Neural cell (in vitro differentiated cells): ENCODE results near the gene SACM1L. TPM values are rescaled to one million over a fixed set of nuclear protein-coding genes. Genes with fewer than 3 reads are reported as not detected.

Experiments used
- H2AFZ ChIP-seq: fragments of 200-600, 300-800 bp; sonication (generic), shearing (Covaris generic); 2 replicates; pipeline ENCODE4 v1.6.0; 2014; ENCODE audit warnings: low read depth, mild to moderate bottlenecking, antibody characterized with exemption, low read length, moderate library complexity
- H3F3A ChIP-seq: fragments of 200-600 bp; shearing (Covaris generic); 2 replicates; pipeline ENCODE4 v1.6.1; 2016; ENCODE audit warnings: mild to moderate bottlenecking, moderate library complexity, mixed read lengths, antibody characterized with exemption, low read length; ENCODE audit not compliant: insufficient read depth, poor library complexity, severe bottlenecking
- H3K27ac ChIP-seq: fragments of 200-600, 300-800 bp; sonication (generic), shearing (Covaris generic); 2 replicates; pipeline ENCODE4 v1.5.1; 2014; ENCODE audit warnings: mild to moderate bottlenecking, low read length, moderate library complexity
- H3K27me3 ChIP-seq: fragments of 300-800, 200-600 bp; sonication (generic), shearing (Covaris generic); 2 replicates; pipeline ENCODE4 v1.6.0; 2014; ENCODE audit warnings: mild to moderate bottlenecking, low read depth, low read length, moderate library complexity; ENCODE audit not compliant: insufficient read depth
- H3K36me3 ChIP-seq: fragments of 300-800, 200-600 bp; sonication (generic), shearing (Covaris generic); 2 replicates; pipeline ENCODE4 v1.5.1; 2014; ENCODE audit warnings: mild to moderate bottlenecking, antibody characterized with exemption, low read length, moderate library complexity; ENCODE audit not compliant: insufficient read depth
- H3K4me2 ChIP-seq: fragments of 300-800, 200-600 bp; sonication (generic), shearing (Covaris generic); 2 replicates; pipeline ENCODE4 v1.6.0; 2014; ENCODE audit warnings: mild to moderate bottlenecking, low read length
- H3K4me3 ChIP-seq: fragments of 300-800, 200-600 bp; sonication (generic), shearing (Covaris generic); 2 replicates; pipeline ENCODE4 v1.5.1; 2014; ENCODE audit warnings: mild to moderate bottlenecking, low read length, moderate library complexity
- H3K79me2 ChIP-seq: fragments of 200-600 bp; shearing (Covaris generic); replicated peaks from 2 replicates; pipeline ENCODE4 v1.6.0; 2014; ENCODE audit warnings: mild to moderate bottlenecking, low read length, moderate library complexity; ENCODE audit not compliant: insufficient read depth
- H3K9ac ChIP-seq: fragments of 300-800, 200-600 bp; sonication (generic), shearing (Covaris generic); 2 replicates; pipeline ENCODE4 v1.6.1; 2016; ENCODE audit warnings: mild to moderate bottlenecking, low read length, mixed read lengths
- H3K9me2 ChIP-seq: fragments of 200-600 bp; shearing (Covaris generic); 2 replicates; pipeline ENCODE4 v1.6.1; 2016; ENCODE audit warnings: mild to moderate bottlenecking, low read length, mixed read lengths; ENCODE audit not compliant: insufficient read depth
- H3K9me3 ChIP-seq: fragments of 200-600, 300-800 bp; sonication (generic), shearing (Covaris generic); 2 replicates; pipeline ENCODE4 v1.6.1; 2016; ENCODE audit warnings: mild to moderate bottlenecking, mixed run types, low read length, moderate library complexity, mixed read lengths
- H4K20me1 ChIP-seq: fragments of 200-600 bp; shearing (Covaris generic); 2 replicates; pipeline ENCODE4 v1.6.1; 2016; ENCODE audit warnings: mild to moderate bottlenecking, mixed run types; ENCODE audit not compliant: insufficient read depth
- EP300 ChIP-seq: fragments of 450-650 bp; conservative IDR thresholded peaks from 2 replicates; pipeline ENCODE4 v1.6.1; 2014; ENCODE audit warnings: antibody characterized with exemption, mild to moderate bottlenecking, moderate library complexity; ENCODE audit not compliant: poor library complexity, severe bottlenecking
- EZH2 ChIP-seq: fragments of 200-600, 300-800 bp; shearing (Covaris generic), sonication (generic); IDR thresholded peaks from 2 replicates; pipeline ENCODE4 v1.6.1; 2014; ENCODE audit warnings: antibody characterized with exemption, low read length, borderline replicate concordance, mild to moderate bottlenecking; ENCODE audit not compliant: insufficient read depth, poor library complexity, severe bottlenecking
- MXI1 ChIP-seq: fragments of 450-650 bp; conservative IDR thresholded peaks from 2 replicates; pipeline ENCODE4 v1.6.1; 2014; ENCODE audit warnings: antibody characterized with exemption, mild to moderate bottlenecking; ENCODE audit not compliant: poor library complexity, severe bottlenecking
- POLR2AphosphoS5 ChIP-seq: IDR thresholded peaks from 2 replicates; pipeline ENCODE4 v1.6.1; 2012
- RAD21 ChIP-seq: fragments of 450-650 bp; conservative IDR thresholded peaks from 2 replicates; pipeline ENCODE4 v1.6.1; 2014; ENCODE audit warnings: antibody characterized with exemption, mild to moderate bottlenecking, moderate library complexity
- SMC3 ChIP-seq: fragments of 450-650 bp; conservative IDR thresholded peaks from 2 replicates; pipeline ENCODE4 v1.6.1; 2014; ENCODE audit warnings: antibody characterized with exemption, mild to moderate bottlenecking, moderate library complexity; ENCODE audit not compliant: poor library complexity
- TAF1 ChIP-seq: IDR thresholded peaks from 2 replicates; pipeline ENCODE4 v1.6.1; 2012; ENCODE audit warnings: low read depth
- polyA plus RNA-seq: library from polyadenylated mRNA; depleted of rRNA; stranded (reverse); fragments of >200 nt; gene quantifications from 2 replicates; pipeline ENCODE4 v1.2.3, GENCODE V29; 2014
- TF ChIP-seq, protein P1 (sequence below): IDR thresholded peaks from 2 replicates; pipeline ENCODE4 v1.6.1; 2012; ENCODE audit warnings: borderline replicate concordance
- TF ChIP-seq, protein P2 (sequence below): fragments of 450-650 bp; IDR thresholded peaks from 2 replicates; pipeline ENCODE4 v1.5.1; 2014; ENCODE audit warnings: antibody characterized with exemption, mild to moderate bottlenecking, moderate library complexity; ENCODE audit not compliant: poor library complexity, severe bottlenecking

SACM1L gene
- polyA plus RNA-seq, 1 donor from 2014 or later, result 66.2 TPM

DNA sequence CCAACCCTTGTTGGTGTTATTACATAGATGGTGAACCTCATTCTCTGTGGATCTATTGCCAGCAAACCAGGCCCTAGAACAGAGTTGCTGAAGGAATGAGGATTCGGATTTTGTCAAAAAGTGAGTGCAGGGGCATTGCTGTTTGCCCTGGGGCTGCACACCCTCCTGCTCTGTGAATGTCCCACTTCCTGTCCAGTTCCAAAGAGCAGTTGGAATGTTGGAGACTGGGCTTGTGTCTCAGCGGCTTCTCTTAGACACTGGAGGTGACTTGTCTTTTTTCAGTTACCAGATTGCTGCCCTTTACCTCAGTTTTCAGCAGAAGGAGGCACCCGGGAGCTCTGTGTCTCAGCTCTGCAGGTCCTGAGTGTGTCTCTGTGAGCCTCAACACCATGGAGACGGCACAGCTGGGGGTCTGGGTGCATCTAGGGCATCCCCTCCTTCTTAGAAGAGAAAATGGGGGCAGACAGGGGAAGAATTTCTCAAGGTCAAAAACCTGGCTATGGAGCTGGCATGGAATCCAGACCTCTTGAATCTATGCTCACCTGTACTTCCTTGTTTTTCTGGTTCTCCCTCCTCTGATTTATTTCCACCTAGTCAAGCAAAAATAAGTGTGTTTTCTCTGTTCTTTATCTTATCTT is 48.4 kb upstream of the SACM1L start:
- no peak overlapping the region for H3K27ac ChIP-seq
- no peaks in the 10 kb centered on the region for H4K20me1 ChIP-seq
- H2AFZ ChIP-seq, result no peak overlapping the region
- no peak overlapping the region for H3K4me2 ChIP-seq
- H3K36me3 ChIP-seq, result no peaks in the 10 kb centered on the region
- H3F3A ChIP-seq, result no peaks in the 10 kb centered on the region
- H3K27me3 ChIP-seq, result no peaks in the 10 kb centered on the region
- TF ChIP-seq POLR2AphosphoS5, result no peak
- TF ChIP-seq, protein P1, sequence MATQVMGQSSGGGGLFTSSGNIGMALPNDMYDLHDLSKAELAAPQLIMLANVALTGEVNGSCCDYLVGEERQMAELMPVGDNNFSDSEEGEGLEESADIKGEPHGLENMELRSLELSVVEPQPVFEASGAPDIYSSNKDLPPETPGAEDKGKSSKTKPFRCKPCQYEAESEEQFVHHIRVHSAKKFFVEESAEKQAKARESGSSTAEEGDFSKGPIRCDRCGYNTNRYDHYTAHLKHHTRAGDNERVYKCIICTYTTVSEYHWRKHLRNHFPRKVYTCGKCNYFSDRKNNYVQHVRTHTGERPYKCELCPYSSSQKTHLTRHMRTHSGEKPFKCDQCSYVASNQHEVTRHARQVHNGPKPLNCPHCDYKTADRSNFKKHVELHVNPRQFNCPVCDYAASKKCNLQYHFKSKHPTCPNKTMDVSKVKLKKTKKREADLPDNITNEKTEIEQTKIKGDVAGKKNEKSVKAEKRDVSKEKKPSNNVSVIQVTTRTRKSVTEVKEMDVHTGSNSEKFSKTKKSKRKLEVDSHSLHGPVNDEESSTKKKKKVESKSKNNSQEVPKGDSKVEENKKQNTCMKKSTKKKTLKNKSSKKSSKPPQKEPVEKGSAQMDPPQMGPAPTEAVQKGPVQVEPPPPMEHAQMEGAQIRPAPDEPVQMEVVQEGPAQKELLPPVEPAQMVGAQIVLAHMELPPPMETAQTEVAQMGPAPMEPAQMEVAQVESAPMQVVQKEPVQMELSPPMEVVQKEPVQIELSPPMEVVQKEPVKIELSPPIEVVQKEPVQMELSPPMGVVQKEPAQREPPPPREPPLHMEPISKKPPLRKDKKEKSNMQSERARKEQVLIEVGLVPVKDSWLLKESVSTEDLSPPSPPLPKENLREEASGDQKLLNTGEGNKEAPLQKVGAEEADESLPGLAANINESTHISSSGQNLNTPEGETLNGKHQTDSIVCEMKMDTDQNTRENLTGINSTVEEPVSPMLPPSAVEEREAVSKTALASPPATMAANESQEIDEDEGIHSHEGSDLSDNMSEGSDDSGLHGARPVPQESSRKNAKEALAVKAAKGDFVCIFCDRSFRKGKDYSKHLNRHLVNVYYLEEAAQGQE, result no peak
- TF ChIP-seq TAF1, result no peak
- TF ChIP-seq EP300, result no peak
- TF ChIP-seq SMC3, result no peak
- TF ChIP-seq MXI1, result no peak
- TF ChIP-seq, protein P2, sequence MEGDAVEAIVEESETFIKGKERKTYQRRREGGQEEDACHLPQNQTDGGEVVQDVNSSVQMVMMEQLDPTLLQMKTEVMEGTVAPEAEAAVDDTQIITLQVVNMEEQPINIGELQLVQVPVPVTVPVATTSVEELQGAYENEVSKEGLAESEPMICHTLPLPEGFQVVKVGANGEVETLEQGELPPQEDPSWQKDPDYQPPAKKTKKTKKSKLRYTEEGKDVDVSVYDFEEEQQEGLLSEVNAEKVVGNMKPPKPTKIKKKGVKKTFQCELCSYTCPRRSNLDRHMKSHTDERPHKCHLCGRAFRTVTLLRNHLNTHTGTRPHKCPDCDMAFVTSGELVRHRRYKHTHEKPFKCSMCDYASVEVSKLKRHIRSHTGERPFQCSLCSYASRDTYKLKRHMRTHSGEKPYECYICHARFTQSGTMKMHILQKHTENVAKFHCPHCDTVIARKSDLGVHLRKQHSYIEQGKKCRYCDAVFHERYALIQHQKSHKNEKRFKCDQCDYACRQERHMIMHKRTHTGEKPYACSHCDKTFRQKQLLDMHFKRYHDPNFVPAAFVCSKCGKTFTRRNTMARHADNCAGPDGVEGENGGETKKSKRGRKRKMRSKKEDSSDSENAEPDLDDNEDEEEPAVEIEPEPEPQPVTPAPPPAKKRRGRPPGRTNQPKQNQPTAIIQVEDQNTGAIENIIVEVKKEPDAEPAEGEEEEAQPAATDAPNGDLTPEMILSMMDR, result no peak
- no peak for TF ChIP-seq RAD21
- no peak for TF ChIP-seq EZH2
- no peak overlapping the region for H3K4me3 ChIP-seq
- H3K79me2 ChIP-seq, result no peaks in the 10 kb centered on the region
- no peaks in the 10 kb centered on the region for H3K9me3 ChIP-seq
- H3K9me2 ChIP-seq, result no peaks in the 10 kb centered on the region
- H3K9ac ChIP-seq, result no peak overlapping the region

DNA sequence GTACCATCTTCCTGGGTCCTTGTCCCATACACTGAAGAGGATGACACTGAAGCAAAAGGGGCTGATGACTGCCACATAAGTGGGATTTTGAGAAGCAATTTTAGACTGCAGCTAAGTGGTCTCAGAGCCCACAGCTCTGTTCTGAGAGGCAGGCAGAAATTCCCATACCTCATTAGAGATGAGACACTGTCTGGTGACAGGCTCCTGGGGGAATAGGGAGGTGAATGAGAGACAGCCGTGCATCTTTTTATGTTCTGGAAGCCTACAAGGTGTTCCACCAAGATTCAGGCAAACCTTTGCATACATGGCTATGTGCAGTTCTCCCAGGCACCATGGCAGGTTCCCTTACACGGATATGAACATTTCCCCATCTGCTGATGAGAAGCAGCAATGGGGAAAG is 47.4 kb upstream of the SACM1L start:
- Histone ChIP-seq H3K4me2 (no peak overlapping the region), H3K27ac (no peak overlapping the region), H4K20me1 (no peaks in the 10 kb centered on the region), H3K79me2 (no peaks in the 10 kb centered on the region), H3K36me3 (no peaks in the 10 kb centered on the region), H3K27me3 (no peaks in the 10 kb centered on the region), H3K9ac (no peak overlapping the region), H3K9me3 (no peaks in the 10 kb centered on the region), H3K9me2 (no peaks in the 10 kb centered on the region), H3F3A (no peaks in the 10 kb centered on the region), H2AFZ (no peak overlapping the region), H3K4me3 (no peak overlapping the region)
- TF ChIP-seq TAF1, result no peak
- no peak for TF ChIP-seq RAD21
- TF ChIP-seq, protein P2, result no peak
- TF ChIP-seq SMC3, result no peak
